K562 (cell line): ENCODE results near the gene EDDM13.

Experiments used
- ATF1 ChIP-seq, 2 experiments: fragments of 450-650 bp in 1 of 2; IDR thresholded peaks; 2 replicates each; pipeline ENCODE4 v1.6.1; 2016; ENCODE audit warnings: missing compliant biosample characterization in 1 of 2, missing genetic modification characterization in 1 of 2
- BRF1 ChIP-seq: IDR thresholded peaks from 3 replicates; pipeline ENCODE4 v1.6.1; 2011; ENCODE audit warnings: borderline replicate concordance, mild to moderate bottlenecking; ENCODE audit not compliant: insufficient read length; ENCODE audit errors: extremely low read depth
- CBX5 ChIP-seq: IDR thresholded peaks from 2 replicates; pipeline ENCODE4 v1.6.1; 2014; ENCODE audit warnings: low read depth, borderline replicate concordance
- CTCF ChIP-seq, 3 experiments: IDR thresholded peaks in 2 of 3; conservative IDR thresholded peaks in 1 of 3; 2 replicates each; pipeline ENCODE4 v1.5.1; 2011 to 2012; ENCODE audit warnings: low read length in 3 of 3, mild to moderate bottlenecking in 3 of 3, control low read depth in 2 of 3, improper control_type of control experiment in 1 of 3, inconsistent platforms in 1 of 3, low read depth in 1 of 3, mixed read lengths in 1 of 3, moderate library complexity in 1 of 3; ENCODE audit not compliant: insufficient read depth in 2 of 3
- GABPB1 ChIP-seq: sonication (generic); formaldehyde crosslinking; IDR thresholded peaks from 2 replicates; pipeline ENCODE4 v1.8.0; 2022; ENCODE audit warnings: mild to moderate bottlenecking, missing genetic modification reagents
- NFIC ChIP-seq: fragments of 450-650 bp; IDR thresholded peaks from 2 replicates; pipeline ENCODE4 v1.6.1; 2017; ENCODE audit warnings: mild to moderate bottlenecking, inconsistent platforms
- NR1H2 ChIP-seq: sonication (generic); formaldehyde crosslinking; IDR thresholded peaks from 2 replicates; pipeline ENCODE4 v1.4.0; 2020; ENCODE audit warnings: mild to moderate bottlenecking, missing genetic modification reagents
- SMARCA4 ChIP-seq: fragments of 450-650 bp; IDR thresholded peaks from 2 replicates; pipeline ENCODE4 v1.6.1; 2016
- ZBTB5 ChIP-seq: fragments of 450-650 bp; IDR thresholded peaks from 2 replicates; pipeline ENCODE4 v1.6.1; 2017; ENCODE audit warnings: antibody characterized with exemption
- ZEB2 ChIP-seq: fragments of 450-650 bp; IDR thresholded peaks from 2 replicates; pipeline ENCODE4 v1.6.1; 2016

- TF ChIP-seq ZEB2 (no peak), NR1H2 (no peak), BRF1 (no peak), CBX5 (no peak), SMARCA4 (0 out of 2 replicates have a peak, but pooled peaks have one; percentile 37), ZBTB5 (no peak), CTCF (IDR thresholded peaks at IDR 0.05 in 2 of 3, conservative IDR thresholded peaks at IDR 0.05 in 1 of 3; ENCODE audit: insufficient read depth in 2 of 3, low read depth in 1 of 3, low read length in 3 of 3) (no peak), ATF1 (CRISPR knock-in tag; IDR thresholded peaks at IDR 0.05) (peak; percentile 77), ATF1 (tag; IDR thresholded peaks at IDR 0.05) (peak; percentile 97), GABPB1 (CRISPR knock-in tag) (peak; percentile 95), NFIC (no peak; the same call in 1 of the 2 replicates)
Observed at GRCh38 chr19:56314381-56315076, 42.0 kb downstream of the EDDM13 start, which contains the start of gene ZSCAN5A.
